HUDEP-2 (cell line): ENCODE data around the gene WDFY2.

Experiments
- DNase-seq, 76 experiments: peaks; one replicate each; lab custom pipeline; 2025; ENCODE audit not compliant: unreplicated experiment in 76 of 76; lab: John Stamatoyannopoulos, UW

The WDFY2 gene

DNA sequence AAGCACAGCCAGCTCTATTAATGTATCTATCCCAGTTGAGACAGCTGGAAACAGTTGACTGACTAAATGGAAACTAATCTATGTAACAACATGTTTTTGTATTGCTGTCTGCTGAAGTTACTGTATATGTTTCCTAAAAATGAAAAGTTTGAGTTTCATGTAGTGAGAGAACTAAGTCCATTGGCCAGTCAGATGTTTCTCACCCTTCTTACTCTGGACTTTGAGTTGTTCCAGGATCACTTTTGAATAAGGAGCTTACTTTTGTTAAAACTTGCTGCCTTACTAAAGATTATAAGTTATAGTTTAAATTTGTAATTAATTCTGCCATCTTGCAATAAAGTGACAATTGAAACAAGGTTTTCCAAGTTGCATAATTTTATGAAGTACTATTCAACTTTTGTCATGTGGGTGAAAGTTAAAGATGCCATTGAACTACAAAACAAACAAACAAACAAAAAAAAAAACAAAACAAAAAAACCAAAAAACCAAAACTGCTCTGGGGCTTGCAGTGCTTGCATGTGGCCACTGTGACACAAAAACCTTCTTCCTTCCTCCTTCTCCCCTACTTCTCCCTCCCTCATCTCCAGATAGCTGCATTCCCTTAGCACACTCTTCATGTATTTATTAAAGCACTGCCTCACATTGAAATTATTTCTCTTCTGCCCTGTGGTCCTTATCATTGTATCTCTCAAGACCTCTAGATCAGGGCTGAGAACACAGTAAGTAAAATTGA, 15.3 kb downstream of the WDFY2 start:
- peak in 1 of 76 experiments; percentile 11 for DNase-seq

- no peak for DNase-seq
These were observed 16.4 kb downstream of the WDFY2 start for GRCh38 chr13:51600703-51601102.

DNA sequence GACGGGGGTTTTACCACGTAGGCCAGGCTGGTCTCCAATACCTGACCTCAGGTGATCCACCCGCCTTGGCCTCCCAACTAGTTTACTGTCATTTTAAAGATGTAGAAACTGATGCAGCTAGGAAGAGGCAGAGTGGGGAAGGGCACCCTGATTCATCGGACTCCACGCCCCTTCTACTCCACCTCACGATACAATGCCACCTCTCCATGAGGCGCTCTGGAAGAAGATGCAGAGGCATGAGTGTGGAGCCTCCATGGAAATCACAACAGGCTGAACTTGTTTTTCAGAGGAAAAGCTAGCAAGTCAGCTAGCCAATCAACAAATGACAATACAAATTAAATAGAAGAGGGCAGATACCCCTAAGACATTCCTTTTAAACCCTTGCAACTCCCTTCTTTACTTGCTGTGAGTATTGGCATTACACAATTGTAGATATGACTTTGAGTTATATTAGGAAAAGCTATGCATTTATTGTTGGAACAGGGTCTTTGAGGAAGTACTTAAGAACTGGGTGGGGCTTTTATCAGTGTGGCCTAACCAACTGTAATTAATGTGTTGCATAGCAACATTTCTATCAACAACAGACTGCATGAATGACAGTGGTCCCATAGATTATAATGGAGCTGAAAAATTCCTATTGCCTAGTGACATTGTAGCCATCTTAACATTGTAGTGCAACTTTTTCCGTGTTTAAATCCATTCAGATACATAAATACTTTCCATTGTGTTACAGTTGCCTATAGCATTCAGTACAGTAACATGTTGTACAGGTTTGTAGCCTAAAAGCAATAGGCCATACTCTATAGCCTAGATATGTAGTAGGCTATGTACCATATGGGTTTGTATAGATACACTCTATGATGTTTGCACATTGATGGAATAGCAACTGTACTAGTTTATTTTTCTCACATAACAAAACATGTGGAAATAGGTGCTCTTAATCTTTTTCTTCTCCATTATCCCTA, 17.6 kb downstream of the WDFY2 start:
- DNase-seq: peak in 17 of 76 experiments; percentile 4 to 76 (median 28)

- DNase-seq: no peak
These were observed 19.5 kb downstream of the WDFY2 start for GRCh38 chr13:51603716-51604115.

- DNase-seq: no peak
These were observed 21.4 kb downstream of the WDFY2 start for GRCh38 chr13:51605698-51606097.

- no peak for DNase-seq
These were observed 22.9 kb downstream of the WDFY2 start for GRCh38 chr13:51607165-51607564.

DNA sequence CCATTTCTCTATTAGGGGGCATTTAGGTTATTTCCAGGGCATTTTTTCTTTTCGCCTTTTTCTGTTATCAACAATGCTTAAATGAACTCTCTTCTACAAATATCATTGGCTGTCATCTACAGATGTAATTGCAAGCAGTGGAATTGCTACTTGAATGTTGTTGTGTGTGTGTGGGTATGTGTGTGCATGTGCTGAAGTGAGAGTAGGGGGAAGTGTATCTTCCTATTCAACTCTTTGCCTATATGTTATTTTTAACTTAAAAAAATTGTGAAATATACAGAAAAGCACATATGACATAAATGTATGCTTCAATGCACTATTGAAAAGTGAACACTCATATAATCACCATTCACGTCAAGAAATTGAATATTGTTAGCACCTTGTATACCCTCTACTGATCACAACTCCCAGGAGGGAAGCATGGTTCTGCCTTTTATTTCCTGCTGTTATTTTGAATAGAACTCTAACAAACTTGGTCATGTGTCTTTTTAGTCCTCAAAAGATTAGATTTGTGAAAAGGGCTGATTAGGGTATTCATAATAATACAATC, 24.7 kb downstream of the WDFY2 start:
- DNase-seq: no peak

DNA sequence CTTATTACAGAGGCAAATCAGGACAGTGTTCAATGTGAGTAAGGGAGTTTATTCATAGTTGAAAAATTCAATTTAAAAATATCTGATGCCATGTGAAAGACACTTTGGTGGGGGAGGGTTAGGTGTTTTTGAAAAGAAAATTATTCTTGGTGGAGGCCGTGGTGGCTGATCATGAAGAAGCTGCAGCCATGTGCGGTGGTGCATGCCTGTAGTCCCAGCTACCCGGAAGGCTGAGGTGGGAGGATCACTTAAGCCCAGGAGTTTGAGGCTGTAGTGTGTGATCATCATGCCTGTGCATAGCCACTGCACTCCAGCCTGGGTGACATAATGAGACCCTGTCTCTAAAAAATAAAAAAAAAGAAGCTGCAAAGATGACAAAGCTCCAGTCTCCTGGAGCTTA, 28.6 kb downstream of the WDFY2 start:
- no peak for DNase-seq

- no peak for DNase-seq
These were observed 29.3 kb downstream of the WDFY2 start for GRCh38 chr13:51613535-51613934.

GRCh38 chr13:51614350-51614786, 30.1 kb downstream of the WDFY2 start:
- no peak for DNase-seq

- no peak for DNase-seq
These were observed 34.4 kb downstream of the WDFY2 start for GRCh38 chr13:51618626-51619025.

DNA sequence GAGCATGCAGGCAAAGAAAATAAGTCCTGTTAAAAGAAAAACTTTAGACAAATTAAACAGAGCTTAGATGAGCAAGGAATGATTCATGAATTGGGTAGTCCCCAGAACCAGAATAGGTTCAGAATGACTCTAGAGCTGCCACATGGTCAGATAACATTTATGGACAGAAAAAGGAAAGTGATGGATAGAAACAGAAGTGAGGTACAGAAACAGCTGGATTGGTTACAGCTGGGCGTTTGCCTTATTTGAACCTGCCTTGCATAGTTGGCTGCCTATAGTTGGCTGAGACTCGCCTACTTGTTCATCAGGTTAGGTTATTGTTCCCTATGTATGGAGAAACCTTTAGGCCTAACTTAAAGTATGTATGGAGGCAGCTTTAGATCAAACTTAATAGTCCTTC, 35.4 kb downstream of the WDFY2 start:
- no peak for DNase-seq

GRCh38 chr13:51620165-51620983, 36.1 kb downstream of the WDFY2 start:
- DNase-seq: no peak

DNA sequence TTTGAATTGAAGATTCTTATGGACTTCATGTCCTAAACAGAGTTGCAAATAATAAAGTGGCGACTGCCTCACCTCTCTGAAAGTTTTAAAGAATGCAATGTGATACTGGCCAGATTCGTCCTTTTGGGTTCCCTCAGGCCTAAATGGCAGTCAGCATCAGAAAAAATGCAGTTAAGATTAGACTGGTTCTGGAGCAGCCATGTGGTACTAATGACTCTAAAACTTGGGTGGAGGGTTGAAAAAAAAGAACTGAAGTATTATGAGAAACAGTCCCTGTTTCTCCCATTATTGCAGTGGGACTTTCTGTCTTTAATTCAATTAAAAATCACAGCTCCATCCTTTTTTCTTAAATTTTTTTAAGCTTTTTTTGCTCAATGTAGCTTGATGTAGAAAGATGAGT, 37.3 kb downstream of the WDFY2 start:
- DNase-seq: no peak

- DNase-seq: no peak
These were observed 39.2 kb downstream of the WDFY2 start for GRCh38 chr13:51623473-51623872.

DNA sequence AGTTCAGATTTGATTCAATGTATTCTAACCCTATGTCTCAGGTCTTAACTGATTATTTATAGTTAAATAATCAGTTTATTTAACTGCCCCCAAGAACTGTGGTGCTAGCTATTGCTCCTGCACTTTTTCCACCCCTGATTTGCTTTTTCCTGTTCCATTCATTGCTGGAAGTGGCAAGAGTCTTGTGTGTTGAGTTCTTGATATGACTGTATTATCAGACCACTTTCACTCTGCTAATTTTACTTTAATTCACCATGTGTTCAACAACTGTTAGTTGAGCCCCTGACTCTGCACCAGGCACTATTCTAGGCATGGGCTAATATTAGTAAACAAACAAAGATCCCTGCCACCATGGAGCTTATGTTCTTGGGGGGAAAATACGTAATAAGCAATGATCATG, 39.9 kb downstream of the WDFY2 start:
- peak in 1 of 76 experiments; percentile 11 for DNase-seq

- DNase-seq: no peak
These were observed 40.6 kb downstream of the WDFY2 start for GRCh38 chr13:51624695-51625345.

GRCh38 chr13:51625555-51626345, 41.5 kb downstream of the WDFY2 start:
- no peak for DNase-seq

GRCh38 chr13:51626749-51627148, 42.5 kb downstream of the WDFY2 start:
- no peak for DNase-seq
